Dendritic cell treated with granulocyte-macrophage colony-stimulating factor and Interleukin-4, amounts not matched to agents 40 ng/mL and 50 ng/mL, for 4 days (primary cell): Measurements from ENCODE around the gene CALML6.

Experiments used
- H3K27ac Mint-ChIP-seq: one replicate; pipeline ENCODE4 v1.8.0; 2022; ENCODE audit warnings: mild to moderate bottlenecking, mixed read lengths
- H3K27me3 Mint-ChIP-seq: one replicate; pipeline ENCODE4 v1.8.0; 2022; ENCODE audit warnings: mild to moderate bottlenecking, mixed read lengths
- H3K36me3 Mint-ChIP-seq: one replicate; pipeline ENCODE4 v1.8.0; 2022; ENCODE audit warnings: low read depth, mixed read lengths
- H3K4me1 Mint-ChIP-seq: one replicate; pipeline ENCODE4 v1.8.0; 2022; ENCODE audit warnings: low read depth, mixed read lengths
- H3K4me3 Mint-ChIP-seq: one replicate; pipeline ENCODE4 v1.8.0; 2022; ENCODE audit warnings: mild to moderate bottlenecking, moderate library complexity, mixed read lengths
- H3K9me3 Mint-ChIP-seq: one replicate; pipeline ENCODE4 v1.8.0; 2022; ENCODE audit warnings: mixed read lengths
- intact Hi-C: fragments of 100-400 bp; cut with micrococcal nuclease; formaldehyde crosslinking; loops from one replicate; pipeline ENCODE4 v1.15.0; 2022

Gene CALML6

DNA sequence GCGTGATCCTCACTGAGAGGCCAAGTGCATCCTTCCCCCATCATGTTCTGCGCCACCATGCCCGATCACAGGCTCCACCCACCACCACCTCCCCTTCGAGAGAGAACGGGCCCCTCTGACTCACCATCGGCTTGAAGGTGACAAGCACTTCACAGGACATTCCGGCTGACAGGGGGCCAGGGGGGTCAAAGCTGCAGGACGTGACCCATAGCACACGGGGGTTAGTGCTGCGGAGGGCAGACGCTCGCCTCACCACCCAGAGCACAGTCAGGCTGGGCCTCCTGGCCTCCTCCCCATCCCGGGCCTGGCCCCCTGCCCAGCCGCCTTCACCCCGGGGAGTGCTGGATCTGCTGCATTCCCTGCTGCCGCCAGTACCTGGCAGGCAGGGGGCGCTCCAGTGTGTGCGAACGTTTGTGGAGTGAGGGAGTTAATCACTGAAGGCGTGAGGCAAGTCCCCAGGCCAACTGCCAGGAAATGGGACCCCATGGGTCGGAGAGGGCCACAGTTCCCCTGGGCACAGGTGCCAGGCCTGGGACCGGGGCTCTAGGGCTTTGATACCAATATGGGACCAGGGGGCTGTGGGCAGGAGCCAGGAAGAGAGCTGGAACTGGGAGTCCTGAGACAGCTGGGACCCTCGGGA, 44.9 kb downstream of the CALML6 start:
- intact Hi-C loops = loop anchor here (2.0 to 10.0 kb wide), 2 partner anchors 55 to 87 kb away; partner anchors contain the start of gene GABRD
- no peak overlapping the region for H3K4me3 Mint-ChIP-seq
- H3K4me1 Mint-ChIP-seq = peaks cover 4% of the 10 kb centered on the region
- peaks cover 4% of the 10 kb centered on the region for H3K9me3 Mint-ChIP-seq
- H3K27me3 Mint-ChIP-seq = peaks cover 42% of the 10 kb centered on the region
- no peak overlapping the region for H3K27ac Mint-ChIP-seq
- no peaks in the 10 kb centered on the region for H3K36me3 Mint-ChIP-seq

DNA sequence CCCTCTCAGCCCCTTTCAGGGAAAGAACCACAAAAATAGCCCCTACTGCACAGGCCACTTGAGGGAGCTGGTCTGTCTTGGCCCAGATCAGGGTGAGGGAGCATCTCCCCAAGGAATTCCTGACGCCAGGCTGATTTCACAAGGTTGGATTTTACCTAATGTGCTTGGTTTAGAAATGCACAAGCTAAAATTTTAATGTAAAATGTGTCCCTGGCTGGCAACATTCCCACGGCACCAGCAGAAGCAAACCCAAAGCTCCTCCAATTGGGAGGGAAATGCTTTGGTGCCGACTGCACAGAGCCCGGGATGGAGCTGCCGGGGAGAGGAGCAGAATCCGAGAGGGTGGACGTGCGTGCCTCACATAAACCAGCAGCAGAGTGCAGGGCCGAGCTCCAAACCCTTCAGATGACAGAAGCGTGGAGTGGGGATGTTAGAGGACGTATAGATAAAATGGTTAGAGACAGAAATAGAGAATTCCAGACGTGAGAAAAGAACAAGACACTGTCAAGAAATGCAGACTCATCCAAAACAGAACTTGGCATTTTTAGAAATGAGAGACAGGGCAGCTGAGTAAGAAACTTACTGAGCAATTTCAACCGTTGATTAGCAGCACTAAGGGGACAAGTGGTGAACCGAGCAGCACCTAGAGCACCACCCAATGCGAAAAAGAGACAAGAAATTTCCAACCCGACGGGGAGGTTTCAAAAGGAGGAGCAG, 45.6 kb downstream of the CALML6 start:
- H3K27me3 Mint-ChIP-seq = peaks cover 43% of the 10 kb centered on the region
- intact Hi-C loops = loop anchor here (2.0 to 10.0 kb wide), 2 partner anchors 54 to 86 kb away; partner anchors contain the start of gene GABRD

GRCh38 chr1:1962752-1963151, 47.7 kb downstream of the CALML6 start:
- H3K4me3 Mint-ChIP-seq = no peak overlapping the region
- intact Hi-C loops = loop anchor here (10.0 kb wide), 1 partner anchor 52 kb away; the partner anchor contains the start of gene GABRD
- no peaks in the 10 kb centered on the region for H3K36me3 Mint-ChIP-seq
- peaks cover 20% of the 10 kb centered on the region for H3K4me1 Mint-ChIP-seq
- H3K27me3 Mint-ChIP-seq = peaks cover 54% of the 10 kb centered on the region
- H3K27ac Mint-ChIP-seq = no peak overlapping the region
- H3K9me3 Mint-ChIP-seq = no peaks in the 10 kb centered on the region

More for the DNA sequence above, 45.6 kb downstream of the CALML6 start:
- Mint-ChIP-seq H3K27ac (no peak overlapping the region), H3K4me3 (no peak overlapping the region), H3K9me3 (no peaks in the 10 kb centered on the region), H3K4me1 (peaks cover 4% of the 10 kb centered on the region), H3K36me3 (no peaks in the 10 kb centered on the region)

DNA sequence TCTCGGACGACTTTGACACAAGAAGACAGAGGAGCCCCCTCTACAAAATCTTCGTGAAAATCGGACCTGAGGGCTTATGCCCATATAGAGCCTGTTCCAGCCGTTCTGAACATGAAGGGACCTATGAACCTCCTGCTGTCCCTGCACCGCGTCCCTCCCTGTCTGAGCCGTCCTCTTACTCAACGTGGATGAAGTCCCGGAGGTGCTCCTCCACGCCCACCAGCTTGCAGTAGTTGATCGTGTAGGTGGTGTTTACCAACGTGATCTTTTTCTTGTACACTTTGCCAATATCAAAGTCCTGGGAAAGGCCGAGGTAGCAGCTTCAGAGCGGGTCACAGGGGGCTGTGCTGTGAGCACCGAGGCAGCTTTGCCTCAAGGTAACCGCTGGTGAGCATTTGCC, 48.5 kb downstream of the CALML6 start:
- H3K9me3 Mint-ChIP-seq = no peaks in the 10 kb centered on the region
- no peak overlapping the region for H3K27ac Mint-ChIP-seq
- peaks cover 57% of the 10 kb centered on the region for H3K27me3 Mint-ChIP-seq
- intact Hi-C loops = loop anchor here (10.0 kb wide), 1 partner anchor 51 kb away; the partner anchor contains the start of gene GABRD
- peaks cover 26% of the 10 kb centered on the region for H3K4me1 Mint-ChIP-seq
- no peaks in the 10 kb centered on the region for H3K36me3 Mint-ChIP-seq
- H3K4me3 Mint-ChIP-seq = no peak overlapping the region

DNA sequence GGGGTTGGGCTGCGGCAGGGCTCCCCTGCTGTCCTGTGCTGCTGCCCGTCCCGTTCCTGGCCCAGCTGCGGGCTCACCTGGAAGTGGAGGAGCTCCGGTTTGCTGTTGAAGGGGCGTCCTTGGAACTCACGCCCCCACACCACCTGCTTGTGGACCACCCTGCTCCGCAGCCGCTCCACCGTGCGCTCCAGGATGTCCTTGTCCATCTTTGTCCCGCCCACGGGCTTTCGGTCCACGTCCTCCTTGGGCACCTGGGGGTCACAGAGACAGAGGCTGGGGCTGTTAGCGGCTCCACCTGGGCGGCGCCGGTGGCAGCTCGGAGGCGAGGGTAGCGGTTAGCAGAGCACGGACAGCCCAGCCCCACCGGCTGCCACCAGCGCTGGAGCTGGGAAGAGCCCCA, 49.8 kb downstream of the CALML6 start:
- H3K36me3 Mint-ChIP-seq = no peaks in the 10 kb centered on the region
- peaks cover 30% of the 10 kb centered on the region for H3K4me1 Mint-ChIP-seq
- no peak overlapping the region for H3K4me3 Mint-ChIP-seq
- H3K27me3 Mint-ChIP-seq = peaks cover 54% of the 10 kb centered on the region
- H3K27ac Mint-ChIP-seq = no peak overlapping the region
- H3K9me3 Mint-ChIP-seq = no peaks in the 10 kb centered on the region
- intact Hi-C loops = loop anchor here (10.0 kb wide), 1 partner anchor 50 kb away; the partner anchor contains the start of gene GABRD

GRCh38 chr1:1965546-1965945, 50.5 kb downstream of the CALML6 start:
- intact Hi-C loops = loop anchor here (10.0 kb wide), 1 partner anchor 49 kb away; the partner anchor contains the start of gene GABRD
- peaks cover 49% of the 10 kb centered on the region for H3K27me3 Mint-ChIP-seq

GRCh38 chr1:1966071-1966740, 51.1 kb downstream of the CALML6 start:
- intact Hi-C loops = loop anchor here (10.0 kb wide), 1 partner anchor 49 kb away; the partner anchor contains the start of gene GABRD
- H3K36me3 Mint-ChIP-seq = no peaks in the 10 kb centered on the region
- H3K4me3 Mint-ChIP-seq = no peak overlapping the region
- peaks cover 43% of the 10 kb centered on the region for H3K27me3 Mint-ChIP-seq
- no peaks in the 10 kb centered on the region for H3K9me3 Mint-ChIP-seq
- H3K4me1 Mint-ChIP-seq = peaks cover 26% of the 10 kb centered on the region
- H3K27ac Mint-ChIP-seq = peak overlapping the region; percentile 72

More at GRCh38 chr1:1965546-1965945, 50.5 kb downstream of the CALML6 start:
- Mint-ChIP-seq H3K27ac (peak overlapping the region; percentile 72), H3K9me3 (no peaks in the 10 kb centered on the region), H3K4me1 (peaks cover 30% of the 10 kb centered on the region), H3K4me3 (no peak overlapping the region), H3K36me3 (no peaks in the 10 kb centered on the region)
